GM21717 (cell line): ENCODE data around the gene RCAN3.
"Not testable (repeated sequence)": the region's sequence is repeated elsewhere in the genome, so short reads cannot be mapped to it uniquely, and the experiment has no call there.

Source experiments
- ATAC-seq: cut with Tn5 transposase; IDR thresholded peaks from one replicate; pipeline ENCODE4 v1.9.1; 2021; ENCODE audit warnings: mild to moderate bottlenecking, moderate library complexity; ENCODE audit not compliant: unreplicated experiment

Gene RCAN3

DNA sequence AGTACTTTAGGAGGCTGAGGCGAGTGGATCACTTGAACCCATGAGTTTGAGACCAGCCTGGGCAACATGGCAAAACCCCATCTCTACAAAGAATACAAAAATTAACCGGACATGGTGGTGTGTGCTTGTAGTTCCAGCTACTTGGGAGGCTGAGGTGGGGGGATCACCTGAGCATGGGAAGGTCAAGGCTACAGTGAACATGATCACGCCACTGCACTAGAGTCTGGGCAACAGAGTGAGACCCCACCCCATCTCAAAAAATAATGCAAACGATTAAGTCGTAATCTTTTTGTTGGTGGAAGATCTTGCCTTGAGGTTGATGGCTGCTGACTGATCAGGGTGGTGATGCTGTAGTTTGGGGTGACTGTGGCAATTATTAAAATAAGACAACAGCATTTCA, 6.3 kb downstream of the RCAN3 start:
- no peak for ATAC-seq

DNA sequence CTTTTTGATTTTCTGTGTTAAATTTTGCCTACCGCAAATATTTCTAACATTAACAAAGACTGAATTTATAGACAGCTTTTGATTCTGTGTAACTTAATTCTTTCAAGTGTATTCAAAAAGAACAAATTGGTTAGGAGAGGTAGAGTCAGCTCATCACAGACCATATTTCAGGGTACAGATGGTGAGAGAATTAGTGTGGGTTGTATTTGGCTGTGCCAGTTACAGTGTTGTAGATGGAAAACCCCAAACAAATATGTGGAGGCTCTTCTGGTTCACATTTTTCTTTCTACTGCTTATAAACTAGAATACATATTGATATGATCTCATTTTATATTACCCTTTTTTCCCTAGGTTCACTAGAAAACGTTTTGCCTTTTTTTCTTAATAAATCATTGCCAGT, 11.1 kb downstream of the RCAN3 start:
- ATAC-seq, result no peak

DNA sequence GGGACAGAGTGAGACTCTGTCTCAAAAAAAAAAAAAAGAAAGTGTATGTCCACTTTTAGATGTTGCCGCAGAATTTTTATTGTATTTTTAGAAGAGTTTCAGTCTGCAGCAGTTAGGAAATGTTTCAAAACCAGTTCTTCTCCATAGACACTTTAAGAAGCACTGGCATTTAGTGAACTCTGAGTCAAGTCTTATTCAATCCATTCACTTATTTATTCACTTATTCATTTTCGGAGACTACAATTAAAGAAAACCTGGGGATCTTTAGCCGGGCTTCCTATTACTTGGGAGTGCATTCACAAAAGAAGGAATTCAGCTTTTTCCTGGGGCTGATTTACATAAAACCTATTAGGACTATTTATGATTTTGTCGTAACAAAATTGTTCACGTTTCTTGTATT, 12.3 kb downstream of the RCAN3 start:
- no peak for ATAC-seq

DNA sequence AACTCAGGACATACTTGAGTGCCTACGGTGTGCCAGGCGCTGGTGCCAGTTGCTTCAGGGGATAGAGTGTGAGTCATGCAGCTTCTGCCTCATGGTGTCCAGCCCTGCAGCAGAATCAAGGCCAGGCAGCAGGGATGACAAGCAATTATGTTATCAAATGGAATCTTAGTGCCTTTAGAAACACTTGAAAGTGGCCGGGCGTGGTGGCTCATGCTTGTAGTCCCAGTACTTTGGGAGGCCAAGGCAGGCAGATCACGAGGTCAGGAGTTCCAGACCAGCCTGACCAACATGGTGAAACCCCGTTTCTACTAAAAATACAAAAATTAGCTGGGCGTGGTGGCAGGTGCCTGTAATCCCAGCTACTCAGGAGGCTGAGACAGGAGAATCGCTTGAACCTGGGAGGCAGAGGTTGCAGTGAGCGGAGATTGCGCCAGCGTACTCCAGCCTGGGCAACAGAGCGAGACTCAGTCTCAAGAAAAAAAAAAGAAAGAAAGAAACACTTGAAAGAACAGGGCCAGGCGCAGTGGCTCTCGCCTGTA, 13.1 kb downstream of the RCAN3 start:
- ATAC-seq, result not testable (repeated sequence)

DNA sequence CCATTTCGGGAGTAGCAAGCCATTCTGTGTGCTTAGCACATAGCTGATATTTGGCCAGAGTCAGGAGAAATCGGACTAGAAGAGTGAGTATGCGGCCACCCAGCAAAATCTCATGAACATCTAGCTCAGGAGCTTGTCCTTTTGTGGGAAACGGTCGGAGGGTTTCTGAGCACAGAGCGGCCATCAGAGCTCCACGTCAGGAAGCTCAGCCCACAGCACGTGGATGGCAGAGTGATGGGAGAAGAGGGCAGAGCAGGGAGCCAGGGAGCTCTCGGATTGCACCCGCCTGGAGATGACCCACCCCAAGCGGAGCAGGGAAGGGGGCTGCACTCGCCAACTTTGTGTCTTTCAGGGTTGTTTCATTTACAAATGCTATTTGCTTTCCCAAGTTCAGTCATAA, 13.9 kb downstream of the RCAN3 start:
- ATAC-seq, result no peak

DNA sequence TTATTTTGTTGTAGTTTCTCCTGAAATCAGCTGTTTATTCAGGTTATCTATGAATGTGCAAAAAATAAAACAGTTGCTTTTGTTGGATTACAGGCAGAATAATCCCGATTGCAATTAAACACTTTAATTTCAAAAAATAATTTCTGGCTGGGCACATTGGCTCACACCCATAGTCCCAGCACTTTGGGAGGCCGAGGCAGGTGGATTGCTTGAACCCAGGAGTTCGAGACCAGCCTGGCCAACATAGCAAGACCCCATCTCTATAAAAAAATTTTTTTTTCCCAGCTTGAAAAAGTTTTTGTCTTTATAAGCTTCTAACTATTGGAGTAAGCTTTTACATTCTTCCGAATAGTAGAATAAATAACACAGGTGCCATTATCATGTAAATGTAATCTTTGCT, 15.3 kb downstream of the RCAN3 start:
- ATAC-seq, result no peak

DNA sequence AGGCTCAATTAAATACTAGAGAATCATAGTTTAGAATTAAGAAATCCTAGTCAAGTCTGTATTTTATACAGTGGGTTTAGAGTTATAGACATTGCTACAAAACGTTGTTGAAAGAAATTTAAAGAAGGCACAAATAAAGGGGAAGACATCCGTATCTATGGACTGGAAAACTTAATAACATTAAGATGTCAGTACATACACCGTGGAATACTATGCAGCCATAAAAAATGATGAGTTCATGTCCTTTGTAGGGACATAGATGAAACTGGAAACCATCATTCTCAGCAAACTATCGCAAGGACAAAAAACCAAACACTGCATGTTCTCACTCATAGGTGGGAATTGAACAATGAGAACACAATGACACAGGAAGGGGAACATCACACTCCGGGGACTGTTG, 17.6 kb downstream of the RCAN3 start:
- not testable (repeated sequence) for ATAC-seq

DNA sequence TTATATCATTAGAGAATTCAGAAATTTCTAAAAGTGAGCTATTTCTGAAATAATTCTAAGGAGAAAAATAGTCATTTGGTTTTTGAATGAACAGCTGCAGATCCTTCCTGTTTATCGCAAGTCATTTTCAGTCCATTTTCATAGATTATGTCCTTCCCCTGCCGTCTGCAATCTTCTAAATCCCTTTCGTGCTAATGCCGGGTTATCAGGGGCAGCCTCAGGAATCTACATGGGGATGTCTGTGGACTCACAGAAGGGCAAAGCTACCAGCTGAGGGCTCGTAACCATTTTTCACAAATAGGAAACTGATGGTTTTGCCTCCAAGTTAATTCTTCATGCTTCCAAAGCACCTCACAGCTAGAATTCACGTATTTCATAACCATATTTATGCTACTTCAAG, 23.0 kb downstream of the RCAN3 start:
- no peak for ATAC-seq

DNA sequence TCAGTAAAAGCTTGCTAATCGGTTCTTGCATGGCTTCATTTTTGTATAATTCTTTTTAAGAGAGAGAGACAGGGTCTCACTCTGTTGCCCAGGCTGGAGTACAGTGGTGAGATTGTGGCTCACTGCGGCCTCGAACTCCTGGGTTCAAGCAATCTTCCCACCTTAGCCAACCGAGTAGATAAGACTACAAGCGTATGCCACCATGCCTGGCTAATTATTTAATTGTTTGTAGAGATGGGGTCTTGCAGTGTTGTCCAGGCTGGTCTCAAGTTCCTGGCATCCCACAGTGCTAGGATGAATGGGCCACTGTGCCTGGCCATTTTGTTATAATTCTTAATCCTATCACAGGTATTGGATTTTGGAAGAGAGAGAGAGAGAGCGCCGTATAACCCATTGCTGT, 23.4 kb downstream of the RCAN3 start:
- ATAC-seq, result no peak

DNA sequence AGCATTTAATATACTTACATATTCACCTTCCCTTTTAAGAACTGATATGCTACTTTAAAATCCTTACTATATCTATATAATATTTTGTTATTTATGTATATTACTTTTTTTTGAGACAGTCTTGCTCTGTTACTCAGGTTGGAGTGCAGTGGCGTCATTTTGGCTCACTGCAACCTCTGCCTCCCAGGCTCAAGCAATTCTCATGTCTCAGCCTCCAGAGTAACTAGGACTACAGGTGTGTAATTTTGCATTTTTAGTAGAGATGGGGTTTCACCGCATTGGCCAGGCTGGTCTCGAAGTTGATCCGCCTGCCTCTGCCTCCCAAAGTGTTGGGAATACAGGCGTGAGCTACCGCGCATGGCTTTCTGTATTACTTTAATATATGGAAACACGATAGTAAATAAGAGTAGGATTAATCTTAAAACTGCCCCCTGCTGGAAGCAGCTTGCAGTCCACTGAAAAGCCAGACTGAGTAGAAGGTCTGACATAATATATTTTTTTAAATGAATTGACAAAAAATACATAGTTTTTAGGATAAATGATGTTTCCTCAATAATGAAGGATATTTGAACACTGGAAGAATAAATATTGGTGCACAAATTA, 24.4 kb downstream of the RCAN3 start:
- ATAC-seq, result no peak

DNA sequence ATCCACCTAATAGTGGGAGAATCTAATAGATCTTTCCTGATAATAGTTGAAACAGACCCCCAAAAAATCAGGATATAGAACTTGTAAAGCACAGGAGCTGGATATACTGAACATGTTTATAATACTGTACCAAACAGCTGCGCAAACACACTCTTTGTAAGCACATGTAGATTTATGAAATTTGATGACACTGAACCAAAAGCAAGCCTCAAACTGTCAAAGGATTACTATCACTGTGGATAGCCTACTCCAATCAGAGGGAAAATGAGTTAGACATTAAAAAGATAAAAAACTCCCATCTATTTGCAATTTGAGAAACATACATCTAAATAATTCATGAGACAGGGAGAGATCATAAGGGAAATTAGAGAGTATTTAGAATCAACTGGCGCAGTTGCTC, 26.1 kb downstream of the RCAN3 start:
- ATAC-seq, result no peak

DNA sequence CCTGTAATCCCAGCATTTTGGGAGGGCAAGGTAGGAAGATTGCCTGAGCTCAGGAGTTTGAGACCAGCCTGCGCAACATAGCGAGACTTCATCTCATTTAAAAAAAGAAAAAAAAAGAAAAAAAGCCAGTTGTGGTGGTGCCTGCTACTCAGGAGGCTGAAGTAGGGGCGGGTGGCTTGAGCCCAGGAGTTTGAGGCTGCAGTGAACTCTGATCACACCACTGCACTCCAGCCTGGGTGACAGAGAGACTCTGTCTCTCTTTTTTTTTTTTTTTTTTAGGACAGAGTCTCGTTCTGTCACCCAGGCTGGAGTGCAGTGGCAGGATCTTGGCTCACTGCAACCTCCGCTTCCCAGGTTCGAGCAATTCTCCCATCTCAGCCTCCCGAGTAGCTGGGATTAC, 26.7 kb downstream of the RCAN3 start:
- not testable (repeated sequence) for ATAC-seq

DNA sequence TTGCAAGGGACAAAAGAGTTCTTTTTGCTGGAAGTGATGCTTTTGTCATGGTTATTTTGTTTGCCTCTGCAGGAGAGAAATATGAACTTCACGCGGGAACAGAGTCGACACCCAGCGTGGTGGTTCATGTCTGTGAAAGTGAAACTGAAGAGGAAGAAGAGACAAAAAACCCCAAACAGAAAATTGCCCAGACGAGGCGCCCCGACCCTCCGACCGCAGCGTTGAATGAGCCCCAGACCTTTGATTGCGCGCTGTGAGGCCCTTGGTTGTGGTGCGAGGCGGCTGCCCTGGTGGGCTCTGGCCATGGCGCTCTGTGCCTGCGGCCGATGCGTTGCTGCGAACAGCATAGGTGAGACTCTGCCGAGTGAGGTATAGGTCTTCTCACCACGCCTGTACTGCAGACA, 32.4 kb downstream of the RCAN3 start:
- ATAC-seq, result peak; percentile 57

DNA sequence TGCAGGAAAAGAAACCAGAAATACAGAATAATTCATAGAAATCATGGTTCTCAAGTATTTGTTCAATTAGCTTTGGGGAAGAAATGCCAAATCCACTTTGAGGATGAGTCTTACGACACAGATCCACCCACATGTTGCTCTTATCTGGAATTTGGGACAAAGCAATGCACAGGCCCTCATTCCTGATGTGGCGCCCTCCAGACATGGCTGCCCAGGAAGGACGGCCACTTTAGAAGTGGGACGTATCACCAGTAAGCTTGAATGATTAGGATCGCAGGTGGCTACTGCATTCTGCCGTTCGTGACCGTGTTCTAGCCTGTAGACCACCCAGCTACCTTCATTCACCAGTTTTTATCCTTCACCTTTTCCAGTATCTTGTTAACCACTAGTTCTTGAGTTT, 33.1 kb downstream of the RCAN3 start:
- ATAC-seq, result no peak

DNA sequence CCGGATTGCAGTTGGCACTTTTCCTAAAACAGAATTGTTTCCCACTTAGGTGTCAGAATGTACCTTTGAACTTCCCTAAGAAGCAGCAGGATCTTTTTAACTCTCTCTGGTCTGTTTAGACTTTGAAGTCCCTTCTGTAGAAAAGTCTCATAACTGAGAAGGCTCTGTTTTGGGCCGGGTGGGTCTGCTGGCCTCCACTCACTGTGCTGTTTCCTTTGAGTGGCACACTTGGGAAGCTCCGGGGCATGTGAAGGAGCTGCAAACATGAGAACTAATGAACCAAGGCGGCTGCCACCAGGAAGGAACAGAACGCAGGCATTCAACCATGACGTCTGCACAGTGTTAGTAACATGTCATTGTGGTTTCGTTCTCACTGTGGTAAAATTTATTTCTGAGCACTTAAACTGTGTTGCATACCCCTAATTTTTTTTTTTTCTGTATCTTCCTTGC, 33.8 kb downstream of the RCAN3 start:
- ATAC-seq, result no peak

DNA sequence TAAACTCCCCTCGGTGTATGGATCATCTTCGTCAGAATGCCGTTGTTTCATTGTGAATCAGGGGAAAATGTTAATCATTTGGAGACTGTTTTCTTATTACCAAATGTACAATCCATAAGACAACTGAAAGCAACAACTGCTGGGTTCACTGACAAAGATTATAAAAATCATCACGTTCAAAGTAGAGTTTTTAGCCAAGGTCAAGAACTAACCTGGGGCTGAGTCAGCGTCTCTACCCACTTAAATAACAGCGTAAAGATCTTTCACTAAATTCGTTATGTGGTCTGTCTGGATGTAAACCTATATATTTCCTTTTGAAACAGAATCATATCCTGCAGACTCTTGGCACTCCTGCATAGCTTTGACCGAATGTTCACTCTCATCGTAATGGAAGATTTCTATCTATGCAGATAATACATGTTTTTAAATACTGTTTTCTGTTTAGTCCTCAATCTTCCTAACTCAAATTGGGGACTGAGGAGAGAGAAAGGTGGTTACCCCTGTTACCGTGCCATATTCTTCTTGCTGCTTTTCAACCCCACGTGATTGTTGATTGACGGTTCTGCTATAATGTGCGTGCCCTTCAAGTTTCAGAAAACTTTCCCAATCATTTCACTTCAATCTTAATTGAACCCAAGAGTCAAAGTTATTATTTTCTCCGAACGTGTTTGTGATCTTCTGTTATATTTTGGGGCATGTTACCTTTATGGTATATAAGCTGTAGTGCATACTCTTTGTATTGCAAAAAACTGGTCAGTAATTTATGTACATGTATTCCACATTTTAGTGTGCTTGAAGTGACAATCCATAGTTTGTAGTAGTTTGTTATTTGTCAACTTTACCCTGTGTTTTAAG, 37.6 kb downstream of the RCAN3 start:
- no peak for ATAC-seq

DNA sequence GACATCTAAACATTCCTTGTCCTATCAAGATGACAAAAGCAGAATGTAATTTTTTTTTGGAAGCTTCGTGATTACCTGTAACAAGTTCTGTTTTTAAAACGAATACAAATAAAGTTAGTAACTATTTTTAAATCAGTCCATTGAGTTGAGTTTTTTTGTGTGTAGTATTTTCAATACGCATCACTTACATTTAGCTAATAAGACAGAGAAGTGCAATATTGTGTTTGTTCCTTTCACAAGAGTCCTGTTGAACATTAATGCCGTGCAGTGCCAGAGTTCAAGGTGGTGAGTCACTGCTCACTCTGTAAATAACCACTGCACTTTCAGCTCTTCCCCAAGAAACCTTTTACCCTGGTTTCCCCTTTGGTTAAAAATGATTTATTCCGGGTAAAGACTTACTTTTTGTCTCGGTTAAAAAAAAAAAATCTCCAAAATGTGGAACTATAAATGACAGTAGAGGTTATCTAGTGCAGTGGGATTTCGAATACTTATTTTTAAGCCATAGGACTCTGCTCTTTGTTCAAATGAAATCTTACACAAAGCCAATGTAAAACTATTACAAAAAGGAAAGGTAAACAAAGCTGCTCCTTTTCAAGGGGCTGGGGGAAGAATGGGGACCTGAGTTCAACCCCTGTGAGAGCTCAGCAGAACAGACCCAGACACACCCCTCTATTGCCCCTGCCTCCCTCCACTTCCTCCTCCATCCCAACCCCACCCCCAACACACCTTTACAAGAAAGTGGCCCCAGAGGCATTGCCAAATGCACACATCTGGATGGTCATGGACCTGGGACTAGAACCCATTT, 38.5 kb downstream of the RCAN3 start:
- no peak for ATAC-seq

DNA sequence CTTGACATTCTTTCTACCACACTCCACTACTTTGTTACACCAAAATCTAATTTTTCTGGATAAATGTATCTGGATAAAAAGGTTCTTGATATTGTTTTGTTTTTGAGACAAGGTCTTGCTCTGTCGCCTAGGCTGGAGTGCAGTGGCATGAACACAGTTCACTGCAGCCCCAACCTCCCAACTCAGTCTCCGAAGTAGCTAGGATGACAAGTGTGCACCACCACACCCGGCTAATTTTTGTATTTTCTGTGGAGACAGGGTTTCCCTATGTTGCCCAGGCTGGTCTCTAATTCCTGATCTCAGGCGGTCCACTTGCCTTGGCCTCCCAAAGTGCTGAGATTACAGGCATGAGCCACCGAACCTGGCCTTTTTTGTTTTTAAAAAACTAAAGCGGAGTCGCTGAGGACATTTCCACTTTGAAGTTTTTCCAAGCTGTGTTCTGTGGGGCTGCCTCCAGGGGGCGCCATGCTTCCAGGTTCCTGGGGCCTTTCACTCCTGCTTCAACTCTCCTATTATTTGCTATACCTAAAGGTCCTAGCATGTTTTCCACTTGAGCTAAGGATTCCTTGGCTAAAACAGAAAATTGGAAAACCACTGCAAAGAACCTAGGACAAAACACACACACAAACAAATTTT, 39.2 kb downstream of the RCAN3 start:
- ATAC-seq, result no peak

DNA sequence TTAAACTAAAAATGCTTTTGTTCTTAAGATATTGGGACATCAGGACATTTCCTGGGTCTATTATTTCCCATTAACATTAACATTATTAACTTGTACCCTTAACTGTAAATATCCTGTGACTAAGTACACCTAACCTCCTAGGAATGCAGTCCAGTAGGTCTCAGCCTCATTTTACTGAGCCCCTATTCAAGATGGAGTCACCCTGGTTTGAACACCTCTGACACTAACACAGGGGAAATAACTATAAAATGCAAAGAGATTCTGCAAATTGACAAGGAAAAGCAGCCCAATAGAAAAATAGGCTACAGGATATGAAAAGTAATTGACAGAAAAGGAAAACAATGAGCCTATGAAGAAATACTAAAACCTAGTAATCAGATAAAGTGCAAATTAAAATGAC, 41.6 kb downstream of the RCAN3 start:
- ATAC-seq, result no peak

DNA sequence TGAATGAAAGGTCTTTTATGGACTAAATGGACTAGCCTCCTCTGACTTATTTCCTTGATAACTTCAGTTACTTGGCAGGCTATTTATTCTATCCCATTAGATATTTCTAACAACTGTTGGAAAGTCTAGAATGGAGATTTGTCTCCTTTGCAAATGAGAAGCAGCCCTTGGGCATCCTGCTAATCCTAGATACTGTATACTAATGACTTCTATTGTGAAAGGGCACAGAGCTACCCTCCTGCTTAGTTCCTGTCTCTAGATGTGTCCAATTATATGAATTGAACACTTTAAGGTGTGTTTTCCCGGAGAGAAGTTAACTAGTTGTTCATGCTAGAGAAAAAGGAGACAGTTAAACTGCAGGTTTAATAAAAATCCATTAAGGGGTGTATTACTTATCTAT, 43.0 kb downstream of the RCAN3 start:
- ATAC-seq, result no peak

DNA sequence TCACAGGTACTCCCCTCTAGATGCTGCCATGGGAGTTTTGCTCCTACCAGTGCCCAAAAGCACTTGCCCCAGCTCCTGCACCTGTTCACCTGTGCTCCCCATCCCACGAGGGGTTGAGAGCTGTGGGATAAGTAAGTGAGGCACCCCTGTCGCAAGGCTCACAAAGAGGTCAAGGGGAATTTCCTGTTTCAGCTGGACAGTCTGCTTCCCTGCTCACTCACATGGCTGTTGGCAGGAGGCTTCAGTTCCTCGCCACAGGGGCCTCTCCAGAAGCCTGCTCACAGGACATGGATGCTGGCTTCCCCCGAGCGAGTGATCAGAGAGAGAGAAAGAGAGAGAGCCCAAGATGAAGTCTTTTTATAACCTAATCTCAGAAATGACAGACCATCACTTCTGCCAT, 44.6 kb downstream of the RCAN3 start:
- ATAC-seq, result no peak
